A673 (cell line): ENCODE data around the gene FAAP20. TPM values are rescaled to one million over a fixed set of nuclear protein-coding genes. Genes with fewer than 3 reads are reported as not detected.

Source experiments
- BruUV-seq: library from RNA; stranded (reverse); fragments of 400-500 nt; replicated peaks from 2 replicates; lab custom pipeline; 2021; lab: Mats Ljungman, UMichigan
- CTCF ChIA-PET: fragments of 300-600 bp; sonication (Branson Sonifier 250); formaldehyde crosslinking; loops from one replicate; lab custom pipeline; 2022; ENCODE audit warnings: antibody characterized with exemption; lab: Charles Lee
- POLR2A ChIA-PET: fragments of 300-600 bp; sonication (Branson Sonifier 250); formaldehyde crosslinking; loops from one replicate; lab custom pipeline; 2022; ENCODE audit warnings: antibody characterized with exemption; ENCODE audit not compliant: low non-redundant PET; lab: Charles Lee
- DNase-seq: peaks from one replicate; pipeline ENCODE4 v3.0.0-alpha.2; 2015; ENCODE audit warnings: low spot score
- H3K27ac ChIP-seq: fragments of 200-600 bp; sonication (generic); 2 replicates; pipeline ENCODE4 v1.5.1; 2016; ENCODE audit warnings: mixed run types, low read depth, mild to moderate bottlenecking, mixed read lengths, antibody characterized with exemption, low read length; ENCODE audit not compliant: poor library complexity, severe bottlenecking
- H3K27me3 ChIP-seq: fragments of 200-600 bp; sonication (generic); replicated peaks from 2 replicates; pipeline ENCODE4 v1.6.1; 2017; ENCODE audit warnings: mixed run types, low read depth, mild to moderate bottlenecking, mixed read lengths, antibody characterized with exemption, low read length; ENCODE audit not compliant: insufficient read depth, poor library complexity
- H3K36me3 ChIP-seq: fragments of 200-600 bp; sonication (generic); 2 replicates; pipeline ENCODE4 v1.6.1; 2016; ENCODE audit warnings: mixed run types, mild to moderate bottlenecking, mixed read lengths, antibody characterized with exemption, low read length; ENCODE audit not compliant: insufficient read depth, poor library complexity, severe bottlenecking
- H3K4me1 ChIP-seq: fragments of 200-600 bp; sonication (generic); 2 replicates; pipeline ENCODE4 v1.6.1; 2017; ENCODE audit warnings: mixed run types, mild to moderate bottlenecking, mixed read lengths, antibody characterized with exemption, low read length; ENCODE audit not compliant: insufficient read depth, poor library complexity, severe bottlenecking
- H3K4me3 ChIP-seq: fragments of 200-600 bp; sonication (generic); 2 replicates; pipeline ENCODE4 v1.5.1; 2016; ENCODE audit warnings: low read depth, mixed run types, mild to moderate bottlenecking, mixed read lengths, low read length; ENCODE audit not compliant: poor library complexity, severe bottlenecking
- H3K9me3 ChIP-seq: fragments of 200-600 bp; sonication (generic); 2 replicates; pipeline ENCODE4 v1.6.1; 2016; ENCODE audit warnings: mixed run types, low read depth, mild to moderate bottlenecking, mixed read lengths, antibody characterized with exemption, low read length; ENCODE audit not compliant: poor library complexity, severe bottlenecking
- CTCF ChIP-seq: fragments of 300-800, 200-600 bp; sonication (generic); conservative IDR thresholded peaks from 2 replicates; pipeline ENCODE4 v1.5.1; 2017; ENCODE audit warnings: low read depth, mild to moderate bottlenecking, antibody characterized with exemption, low read length, moderate library complexity, mixed read lengths
- EZH2 ChIP-seq: fragments of 200-600 bp; sonication (generic); IDR thresholded peaks from 2 replicates; pipeline ENCODE4 v1.6.1; 2017; ENCODE audit warnings: borderline replicate concordance, low read depth, mild to moderate bottlenecking, mixed read lengths, antibody characterized with exemption, low read length; ENCODE audit not compliant: poor library complexity, severe bottlenecking
- intact Hi-C: fragments of 100-400 bp; cut with micrococcal nuclease; formaldehyde crosslinking; loops from one replicate; pipeline ENCODE4 v1.10.0; 2022; ENCODE audit not compliant: unreplicated experiment
- total RNA-seq: library from RNA; stranded (reverse); gene quantifications from 2 replicates; pipeline ENCODE4 v1.2.3, GENCODE V29; 2021

FAAP20 gene
- total RNA-seq, 1 experiment from 2014 or later, result 114 TPM

DNA sequence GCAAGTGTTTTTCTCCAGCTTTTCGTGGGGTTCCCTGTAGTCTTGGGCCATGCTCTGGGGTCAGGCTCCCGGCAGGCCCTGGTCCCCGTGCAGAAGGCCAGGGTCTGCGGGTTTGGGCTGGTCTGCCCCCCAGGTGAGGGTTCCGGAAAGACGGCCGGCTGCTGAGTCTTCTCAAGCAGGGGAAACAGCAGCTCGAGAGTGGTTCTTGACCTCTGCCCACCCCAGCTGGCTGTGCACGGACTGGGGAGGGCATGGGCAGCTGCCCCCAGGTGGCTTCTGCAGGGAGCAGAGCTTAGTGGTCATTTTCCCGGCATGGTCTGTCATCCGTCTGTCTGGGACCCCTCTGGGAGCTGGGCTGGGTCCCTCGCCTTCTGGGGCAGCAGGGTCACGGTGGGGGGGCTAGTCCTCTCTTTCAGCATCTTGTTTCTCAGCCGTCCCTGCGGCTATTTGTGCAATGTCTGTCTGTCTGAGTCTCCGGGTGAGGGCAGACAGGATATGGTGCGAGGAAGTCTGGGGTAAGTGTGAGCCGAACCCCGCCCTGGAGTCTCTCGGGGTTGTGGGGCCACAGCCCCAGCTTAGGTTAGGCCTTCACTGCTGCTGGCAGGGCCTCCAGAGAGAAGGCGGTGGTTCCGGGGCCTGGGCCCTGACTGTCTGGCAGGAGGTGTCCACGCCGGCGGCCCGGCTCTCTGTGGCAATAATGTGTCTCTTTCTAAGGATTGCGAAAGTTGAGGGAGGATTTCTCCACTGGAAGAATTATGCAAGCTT lies 39.6 kb upstream of the FAAP20 start:
- Histone ChIP-seq H3K36me3 (no peaks in the 10 kb centered on the region), H3K27ac (peak overlapping the region; percentile 80), H3K9me3 (no peaks in the 10 kb centered on the region), H3K27me3 (no peaks in the 10 kb centered on the region), H3K4me3 (peak overlapping the region; percentile 71), H3K4me1 (peaks cover 54% of the 10 kb centered on the region)
- CTCF ChIA-PET, result interaction anchor here (0.7 kb wide), 1 partner anchor 82 kb away, joined by 6 read pairs; no protein-coding TSS in a partner anchor
- peak; percentile 67 for DNase-seq
- BruUV-seq, result no TSS peak
- POLR2A ChIA-PET, result no interaction called here
- intact Hi-C loops, result loop anchor here (5.0 kb wide), 1 partner anchor 68 kb away; no protein-coding TSS in a partner anchor
- TF ChIP-seq CTCF (no peak), EZH2 (no peak)

DNA sequence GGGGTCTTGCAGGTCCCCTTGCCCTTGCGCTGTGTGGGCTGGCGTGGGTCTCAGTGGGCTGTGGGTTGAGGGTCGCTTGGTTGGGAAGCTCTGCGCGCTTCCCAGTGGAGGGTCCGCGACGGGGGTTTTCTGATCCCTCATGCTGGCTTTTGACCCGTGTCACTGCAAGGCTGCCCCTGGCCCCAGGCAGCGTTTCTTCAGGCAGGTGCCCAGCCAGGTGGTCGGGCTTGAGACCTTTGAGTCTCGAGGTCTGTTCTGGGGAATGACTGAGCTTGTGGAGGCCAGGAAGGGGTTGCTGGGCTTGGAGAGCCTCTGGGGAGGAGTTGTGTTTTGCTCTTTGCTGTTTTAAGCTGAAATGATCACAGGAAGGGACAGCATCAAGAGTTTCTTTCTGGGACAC lies 38.9 kb upstream of the FAAP20 start:
- DNase-seq, result no peak
- H3K9me3 ChIP-seq, result no peaks in the 10 kb centered on the region
- no peaks in the 10 kb centered on the region for H3K36me3 ChIP-seq
- peaks cover 51% of the 10 kb centered on the region for H3K4me1 ChIP-seq
- TF ChIP-seq CTCF (no peak), EZH2 (no peak)
- CTCF ChIA-PET, result no interaction called here
- POLR2A ChIA-PET, result interaction anchor here (0.6 kb wide), 1 partner anchor 467 kb away, joined by 7 read pairs; no protein-coding TSS in a partner anchor
- no peaks in the 10 kb centered on the region for H3K27me3 ChIP-seq
- intact Hi-C loops, result loop anchor here (5.0 kb wide), 1 partner anchor 69 kb away; no protein-coding TSS in a partner anchor
- no TSS peak for BruUV-seq
- peak overlapping the region; percentile 71 for H3K4me3 ChIP-seq
- H3K27ac ChIP-seq, result peak overlapping the region; percentile 80

DNA sequence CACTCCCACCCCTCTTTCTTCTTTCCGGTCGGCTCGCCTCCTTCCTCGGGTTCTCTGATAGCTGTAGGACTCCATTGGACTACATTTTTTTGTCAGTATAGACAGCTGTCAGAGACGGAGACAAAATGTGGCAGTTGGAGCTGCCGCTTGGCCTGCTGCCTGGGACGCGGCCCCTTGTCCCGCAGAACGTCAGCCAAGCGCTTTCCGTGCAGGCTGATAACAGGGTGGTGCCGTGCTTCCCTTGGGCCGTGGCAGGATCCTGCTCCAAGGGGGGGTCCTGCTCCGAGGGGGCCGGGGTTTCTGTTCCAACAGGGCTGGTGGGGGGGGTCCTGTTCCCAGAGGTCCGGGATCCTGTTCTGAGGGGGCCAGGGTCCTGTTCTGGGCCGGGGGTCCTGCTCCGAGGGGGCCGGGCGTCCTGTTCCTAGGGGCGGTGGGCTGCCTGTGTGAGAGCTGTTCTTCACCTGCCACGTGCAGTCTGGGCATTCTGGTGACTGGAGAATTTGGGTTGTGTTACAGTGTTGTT lies 38.4 kb upstream of the FAAP20 start:
- H3K4me1 ChIP-seq, result peaks cover 51% of the 10 kb centered on the region
- CTCF ChIA-PET, result interaction anchor here (0.6 kb wide), 1 partner anchor 38 kb away, joined by 3 read pairs; no protein-coding TSS in a partner anchor
- POLR2A ChIA-PET, result interaction anchor here (0.6 kb wide), 2 partner anchors 15 to 467 kb away, joined by 3 to 7 read pairs; no protein-coding TSS in a partner anchor
- DNase-seq, result no peak
- H3K4me3 ChIP-seq, result peak overlapping the region; percentile 71
- no peaks in the 10 kb centered on the region for H3K27me3 ChIP-seq
- TF ChIP-seq EZH2, result no peak
- no peaks in the 10 kb centered on the region for H3K36me3 ChIP-seq
- H3K27ac ChIP-seq, result peak overlapping the region; percentile 80
- intact Hi-C loops, result loop anchor here (5.0 kb wide), 1 partner anchor 69 kb away; no protein-coding TSS in a partner anchor
- H3K9me3 ChIP-seq, result no peaks in the 10 kb centered on the region
- BruUV-seq, result no TSS peak
